Mucosa of rectum (tissue), 2 donors: ENCODE data around the gene SYNJ2BP.
"Not testable (repeated sequence)": the region's sequence is repeated elsewhere in the genome, so short reads cannot be mapped to it uniquely, and the experiment has no call there.

Experiments used
- H3K27ac ChIP-seq, 2 donors: one replicate each; pipeline ENCODE4 v1.7.0; 2013; ENCODE audit warnings: inconsistent platforms in 2 of 2, low read depth in 2 of 2, low read length in 2 of 2
- H3K27me3 ChIP-seq, 2 donors: one replicate each; pipeline ENCODE4 v1.7.0; 2013; ENCODE audit warnings: low read length in 2 of 2; ENCODE audit not compliant: control insufficient read depth in 2 of 2, insufficient read depth in 2 of 2
- H3K36me3 ChIP-seq, 2 donors: one replicate each; pipeline ENCODE4 v1.7.0; 2013; ENCODE audit warnings: low read length in 2 of 2; ENCODE audit not compliant: control insufficient read depth in 2 of 2, insufficient read depth in 2 of 2
- H3K4me1 ChIP-seq, 2 donors: one replicate each; pipeline ENCODE4 v1.7.0; 2013; ENCODE audit warnings: low read length in 2 of 2, mild to moderate bottlenecking in 1 of 2; ENCODE audit not compliant: control insufficient read depth in 2 of 2, insufficient read depth in 2 of 2
- H3K4me3 ChIP-seq, 2 donors: one replicate each; pipeline ENCODE4 v1.7.0; 2013; ENCODE audit warnings: low read length in 2 of 2
- H3K9ac ChIP-seq, 2 donors: one replicate each; pipeline ENCODE4 v1.7.0; 2013; ENCODE audit warnings: low read length in 2 of 2, low read depth in 1 of 2, mild to moderate bottlenecking in 1 of 2
- H3K9me3 ChIP-seq, 2 donors: one replicate each; pipeline ENCODE4 v1.7.0; 2013; ENCODE audit warnings: low read length in 2 of 2; ENCODE audit not compliant: control insufficient read depth in 2 of 2
- donor health status: healthy.
- donor health status: Normal muscosa, but diverticular disease.

SYNJ2BP gene, protein sequence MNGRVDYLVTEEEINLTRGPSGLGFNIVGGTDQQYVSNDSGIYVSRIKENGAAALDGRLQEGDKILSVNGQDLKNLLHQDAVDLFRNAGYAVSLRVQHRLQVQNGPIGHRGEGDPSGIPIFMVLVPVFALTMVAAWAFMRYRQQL

DNA sequence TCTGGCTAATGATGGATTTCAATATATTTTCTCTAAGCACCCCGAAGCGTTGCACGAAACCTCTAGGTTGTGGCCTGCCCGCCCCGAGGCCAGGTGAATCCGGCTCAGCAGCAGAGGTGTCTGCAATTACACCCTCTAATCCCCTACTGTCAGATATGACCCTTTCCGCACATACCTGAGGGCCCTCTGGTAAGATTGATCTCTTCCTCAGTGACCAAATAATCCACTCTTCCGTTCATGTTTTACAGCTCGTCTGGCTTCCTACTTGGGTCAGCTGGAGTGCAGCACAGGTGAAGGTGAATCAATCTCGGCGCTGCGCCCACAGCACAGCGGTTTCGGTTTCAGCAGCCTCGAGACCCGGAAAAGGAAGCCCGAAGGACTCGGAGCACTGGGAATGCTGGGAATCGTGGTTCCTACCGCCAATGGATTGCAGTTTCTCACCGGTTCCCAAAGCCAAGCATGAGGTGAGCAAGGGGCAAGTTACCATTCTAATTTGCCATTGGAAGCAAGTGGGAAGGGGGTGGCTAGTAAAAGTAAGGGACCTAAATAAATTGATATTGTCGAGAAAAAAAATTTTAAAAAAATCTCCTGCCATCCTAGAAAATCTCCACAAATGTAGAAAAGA, at the start of gene SYNJ2BP:
SYNJ2BP (minus strand) TSS at position 366 of the 625 bp plus-strand sequence; CDS start at position 239, 127 bp downstream.
- H3K9me3 ChIP-seq = no peaks in the 10 kb centered on the region
- H3K27me3 ChIP-seq = no peaks in the 10 kb centered on the region
- no peaks in the 10 kb centered on the region for H3K36me3 ChIP-seq
- H3K4me1 ChIP-seq = peaks cover 0 to 8% of the 10 kb centered on the region in 2 donors
- H3K27ac ChIP-seq = peak within 1 kb of the TSS; percentile 87 to 90
- H3K9ac ChIP-seq = peak within 1 kb of the TSS; percentile 82 to 94
- peak within 1 kb of the TSS; percentile 79 to 100 for H3K4me3 ChIP-seq

DNA sequence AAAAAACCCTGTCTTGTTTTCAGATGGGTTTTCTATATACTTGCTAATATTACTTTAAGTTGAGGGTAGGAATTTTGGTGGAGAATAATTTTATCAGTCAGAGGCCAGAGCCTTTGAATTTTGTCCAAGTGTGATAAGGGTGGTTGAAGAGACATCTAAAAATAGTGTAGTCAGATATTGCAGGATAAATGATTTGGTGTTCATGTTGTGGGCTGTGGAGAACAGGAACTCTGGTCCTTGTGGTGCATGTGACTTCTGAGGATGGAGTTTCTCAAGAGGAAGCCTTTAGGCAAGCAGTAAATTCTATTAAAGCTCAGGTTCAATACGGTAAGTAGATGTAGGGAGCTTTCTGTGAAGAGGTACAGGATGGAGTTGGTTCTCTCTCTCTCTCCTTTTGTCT, 37.8 kb upstream of the SYNJ2BP start:
- Histone ChIP-seq H3K4me1 (no peaks in the 10 kb centered on the region), H3K9ac (no peak overlapping the region), H3K4me3 (no peak overlapping the region), H3K27ac (no peak overlapping the region), H3K36me3 (no peaks in the 10 kb centered on the region), H3K27me3 (no peaks in the 10 kb centered on the region), H3K9me3 (no peaks in the 10 kb centered on the region)

DNA sequence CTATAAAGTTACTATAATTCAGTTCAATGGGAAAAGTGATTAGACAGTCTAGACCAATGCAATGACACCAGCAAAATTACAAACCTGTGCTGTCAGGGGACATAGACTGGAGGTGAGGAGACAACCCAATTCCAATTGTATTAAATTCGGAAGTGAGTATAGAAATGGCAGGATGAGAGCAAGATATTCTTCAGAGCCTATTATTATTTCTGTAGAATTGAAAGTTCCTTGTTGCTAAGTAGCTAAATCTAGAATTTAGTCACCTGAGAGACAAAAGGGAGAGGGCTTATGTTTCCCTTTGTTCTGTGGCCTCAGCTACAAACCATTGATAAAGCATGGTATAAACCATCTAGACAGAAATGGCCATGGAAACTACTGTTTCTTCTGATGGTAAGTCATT, 35.0 kb upstream of the SYNJ2BP start, which contains the start of gene ADAM21:
ADAM21 (plus strand) TSS at position 301 of the 400 bp plus-strand sequence. CDS start 5,326 bp downstream, outside the sequence.
- Histone ChIP-seq H3K4me3 (no peak within 1 kb of the TSS), H3K36me3 (no peaks in the 10 kb centered on the region), H3K27me3 (no peaks in the 10 kb centered on the region), H3K27ac (no peak within 1 kb of the TSS), H3K9ac (no peak within 1 kb of the TSS), H3K4me1 (no peaks in the 10 kb centered on the region), H3K9me3 (no peaks in the 10 kb centered on the region)

DNA sequence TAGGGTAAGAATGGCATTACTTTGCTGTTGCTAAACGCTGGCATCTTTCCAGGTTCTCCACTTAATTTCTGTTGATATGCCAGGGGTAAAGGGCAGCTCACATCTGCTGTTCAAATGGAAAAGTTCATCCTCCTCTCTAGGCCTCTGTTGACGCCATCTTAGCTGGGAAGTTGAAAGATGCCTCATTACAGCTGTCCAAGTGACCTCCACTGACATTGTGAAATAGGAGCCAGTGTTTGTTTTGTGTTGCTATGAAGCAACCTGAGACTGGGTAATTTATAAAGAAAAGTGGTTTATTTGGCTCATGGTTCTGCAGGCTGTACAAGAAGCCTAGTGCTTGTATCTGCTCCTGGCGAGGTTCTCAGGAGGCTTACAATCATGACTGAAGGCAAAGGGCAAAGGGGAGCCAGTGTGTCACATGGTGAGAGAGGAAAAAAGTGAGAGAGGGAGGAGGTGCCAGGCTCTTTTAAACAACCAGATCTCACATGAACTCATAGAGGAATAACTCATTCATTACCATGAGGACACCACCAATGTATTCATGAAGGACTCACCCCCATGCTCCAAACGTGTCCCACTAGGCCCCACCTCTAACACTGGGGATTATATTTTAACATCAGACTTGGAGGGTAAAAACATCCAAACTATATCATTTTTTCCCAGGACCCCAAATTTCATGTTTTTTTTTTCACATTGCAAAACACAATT, 31.9 kb upstream of the SYNJ2BP start:
- Histone ChIP-seq H3K4me1 (no peaks in the 10 kb centered on the region), H3K36me3 (no peaks in the 10 kb centered on the region), H3K27me3 (no peaks in the 10 kb centered on the region), H3K9ac (no peak overlapping the region), H3K9me3 (no peaks in the 10 kb centered on the region), H3K4me3 (no peak overlapping the region), H3K27ac (no peak overlapping the region)

DNA sequence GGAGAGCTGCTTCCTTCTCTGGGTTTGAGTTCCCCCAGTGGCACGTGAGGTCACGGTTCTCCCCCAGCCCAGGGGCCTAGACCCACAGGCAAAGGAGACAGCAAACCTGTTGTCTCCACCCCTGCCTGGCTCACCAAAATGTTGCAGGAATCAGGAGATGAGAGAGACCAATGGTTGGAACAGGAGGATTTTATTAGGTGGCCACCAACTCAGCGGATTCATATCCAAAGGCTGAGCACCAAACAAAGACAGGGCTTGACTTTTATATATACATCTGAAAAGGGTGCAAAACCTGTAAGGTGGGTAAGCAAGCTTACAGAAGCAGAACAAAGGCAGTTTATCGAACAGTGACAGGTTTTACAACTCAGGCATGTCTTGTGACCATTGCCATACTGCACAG, 25.9 kb upstream of the SYNJ2BP start:
- no peak overlapping the region for H3K9ac ChIP-seq
- no peaks in the 10 kb centered on the region for H3K4me1 ChIP-seq
- H3K27me3 ChIP-seq = no peaks in the 10 kb centered on the region
- peaks cover 0 to 5% of the 10 kb centered on the region in 2 donors for H3K9me3 ChIP-seq
- H3K4me3 ChIP-seq = no peak overlapping the region
- H3K36me3 ChIP-seq = no peaks in the 10 kb centered on the region
- no peak overlapping the region for H3K27ac ChIP-seq

DNA sequence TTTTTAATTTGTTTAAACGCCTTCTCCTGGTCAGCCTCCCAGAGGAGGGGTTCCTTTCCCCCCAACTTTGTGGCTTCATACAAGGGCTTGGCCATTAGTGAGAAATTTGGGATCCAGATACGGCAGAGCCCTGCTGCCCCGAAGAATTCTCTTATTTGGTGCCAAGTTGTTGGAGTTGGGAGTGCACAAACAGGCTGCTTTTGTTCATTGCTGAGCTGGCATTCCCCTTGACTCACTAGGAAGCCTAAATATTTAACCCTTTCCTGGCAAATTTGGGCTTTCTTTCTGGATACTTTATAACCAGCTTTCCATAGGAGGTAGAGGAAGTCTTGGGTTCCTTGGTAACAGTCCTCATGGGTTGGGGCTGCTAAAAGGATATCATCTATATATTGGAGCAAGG, 24.8 kb upstream of the SYNJ2BP start:
- Histone ChIP-seq H3K27me3 (no peaks in the 10 kb centered on the region), H3K27ac (no peak overlapping the region), H3K9me3 (peaks cover 1 to 8% of the 10 kb centered on the region in 2 donors), H3K4me3 (no peak overlapping the region), H3K36me3 (no peaks in the 10 kb centered on the region), H3K9ac (no peak overlapping the region), H3K4me1 (no peaks in the 10 kb centered on the region)

DNA sequence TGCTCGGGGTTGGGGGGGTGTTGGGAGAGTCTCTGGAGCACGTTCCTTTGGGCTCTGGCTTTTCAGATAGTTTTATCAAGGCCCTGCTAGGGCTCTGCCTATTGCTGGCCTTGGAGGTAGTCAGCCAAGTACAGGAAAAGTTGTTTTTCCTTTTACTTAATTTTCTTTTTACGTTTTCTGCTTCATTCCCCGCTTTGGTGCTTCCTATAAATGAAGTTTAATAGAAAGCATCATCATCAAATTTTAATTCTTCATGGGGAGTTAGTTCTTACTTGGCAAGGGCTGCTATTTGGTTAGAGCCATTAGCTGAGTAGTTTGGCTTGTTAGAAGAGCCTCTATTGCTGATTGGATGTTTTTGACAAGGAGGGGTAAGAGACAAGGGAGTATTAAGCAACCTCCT, 20.0 kb upstream of the SYNJ2BP start:
- no peaks in the 10 kb centered on the region for H3K4me1 ChIP-seq
- no peaks in the 10 kb centered on the region for H3K27me3 ChIP-seq
- H3K27ac ChIP-seq = no peak overlapping the region
- H3K9me3 ChIP-seq = peaks cover 6% of the 10 kb centered on the region in 2 donors
- H3K4me3 ChIP-seq = no peak overlapping the region
- H3K9ac ChIP-seq = no peak overlapping the region
- H3K36me3 ChIP-seq = no peaks in the 10 kb centered on the region

DNA sequence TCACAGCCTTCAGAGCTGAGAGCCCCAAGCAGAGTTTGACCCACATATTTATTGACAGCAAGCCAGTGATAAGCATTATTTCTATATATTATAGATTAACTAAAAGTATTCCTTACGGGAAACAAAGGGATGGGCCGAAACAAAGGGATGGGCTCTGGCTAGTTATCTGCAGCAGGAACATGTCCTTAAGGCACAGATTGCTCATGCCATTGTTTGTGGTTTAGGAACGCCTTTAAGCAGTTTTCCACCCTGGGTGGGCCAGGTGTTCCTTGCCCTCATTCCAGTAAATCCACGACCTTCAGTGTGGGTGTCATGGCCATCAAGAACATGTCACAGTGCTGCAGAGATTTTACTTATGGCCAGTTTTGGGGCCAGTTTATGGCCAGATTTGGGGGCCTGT, 9.7 kb upstream of the SYNJ2BP start:
- not testable (repeated sequence) for H3K36me3 ChIP-seq, H3K27ac ChIP-seq, H3K4me3 ChIP-seq, H3K27me3 ChIP-seq, H3K4me1 ChIP-seq, H3K9me3 ChIP-seq, H3K9ac ChIP-seq

DNA sequence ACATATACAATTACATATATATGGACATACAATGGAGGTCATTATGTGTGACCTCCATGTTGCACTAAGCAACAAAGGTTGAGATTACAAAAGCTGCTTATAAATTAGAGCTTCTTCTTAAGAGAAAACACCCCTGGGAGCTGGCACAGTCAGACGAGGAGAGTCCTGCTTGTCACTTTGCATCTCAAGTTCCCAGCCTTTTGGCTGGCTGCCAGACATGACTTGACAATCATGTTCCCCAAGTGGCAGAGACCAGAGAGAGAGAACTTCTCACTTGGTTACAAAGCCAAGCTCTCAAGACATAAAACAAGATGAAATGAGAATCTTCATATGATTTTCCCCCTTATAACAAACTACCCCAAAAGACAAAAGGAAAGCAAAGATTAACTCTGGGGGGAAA, 8.5 kb upstream of the SYNJ2BP start:
- Histone ChIP-seq H3K9ac (no peak overlapping the region), H3K4me3 (no peak overlapping the region), H3K36me3 (no peaks in the 10 kb centered on the region), H3K9me3 (no peaks in the 10 kb centered on the region), H3K27ac (no peak overlapping the region), H3K4me1 (no peaks in the 10 kb centered on the region), H3K27me3 (no peaks in the 10 kb centered on the region)

DNA sequence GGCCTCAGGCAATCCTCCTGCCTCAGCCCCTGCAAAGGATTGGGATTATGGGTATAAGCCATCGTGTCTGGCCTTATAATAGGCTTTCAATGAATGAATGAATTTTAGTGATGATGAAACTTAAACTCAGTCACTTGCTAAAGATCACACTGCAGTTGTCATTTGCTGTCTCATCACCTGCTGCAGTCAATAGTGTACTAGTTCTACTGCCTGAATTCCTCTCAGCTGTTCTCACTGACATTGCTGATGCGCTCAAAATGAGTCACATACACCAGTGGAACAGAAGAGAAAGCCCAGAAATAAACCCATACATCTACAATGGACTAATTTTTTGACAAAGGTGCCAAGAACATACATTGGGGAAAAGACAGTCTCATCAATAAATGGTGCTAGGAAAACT, 5.6 kb upstream of the SYNJ2BP start:
- H3K4me1 ChIP-seq = no peaks in the 10 kb centered on the region
- H3K36me3 ChIP-seq = no peaks in the 10 kb centered on the region
- no peaks in the 10 kb centered on the region for H3K9me3 ChIP-seq
- H3K27me3 ChIP-seq = no peaks in the 10 kb centered on the region
- H3K27ac ChIP-seq = no peak overlapping the region
- no peak overlapping the region for H3K9ac ChIP-seq
- no peak overlapping the region for H3K4me3 ChIP-seq
